GM18498 (cell line): ENCODE results near the gene ERLEC1.
"Not testable (repeated sequence)": the region's sequence is repeated elsewhere in the genome, so short reads cannot be mapped to it uniquely, and the experiment has no call there.

ENCODE experiments used
- ATAC-seq: cut with Tn5 transposase; IDR thresholded peaks from one replicate; pipeline ENCODE4 v1.9.1; 2021; ENCODE audit warnings: mild to moderate bottlenecking, moderate library complexity; ENCODE audit not compliant: unreplicated experiment

Gene ERLEC1

GRCh38 chr2:53829273-53829979, 42.6 kb downstream of the ERLEC1 start:
- no peak for ATAC-seq

GRCh38 chr2:53829980-53830290, 43.1 kb downstream of the ERLEC1 start:
- ATAC-seq, result not testable (repeated sequence)

GRCh38 chr2:53840580-53840979, 53.7 kb downstream of the ERLEC1 start:
- ATAC-seq, result no peak

GRCh38 chr2:53841651-53842050, 54.8 kb downstream of the ERLEC1 start:
- not testable (repeated sequence) for ATAC-seq

- no peak for ATAC-seq
These were observed 56.0 kb downstream of the ERLEC1 start for GRCh38 chr2:53842891-53843290.

GRCh38 chr2:53843595-53843994, 56.8 kb downstream of the ERLEC1 start:
- ATAC-seq, result no peak

GRCh38 chr2:53848062-53848461, 61.2 kb downstream of the ERLEC1 start:
- no peak for ATAC-seq

GRCh38 chr2:53851052-53851757, 64.4 kb downstream of the ERLEC1 start:
- ATAC-seq, result not testable (repeated sequence)

GRCh38 chr2:53852532-53852931, 65.7 kb downstream of the ERLEC1 start:
- ATAC-seq, result no peak

GRCh38 chr2:53854678-53855077, 67.8 kb downstream of the ERLEC1 start:
- ATAC-seq, result peak; percentile 53

GRCh38 chr2:53856272-53856671, 69.4 kb downstream of the ERLEC1 start:
- ATAC-seq, result no peak

GRCh38 chr2:53859206-53860181, 72.7 kb downstream of the ERLEC1 start, which contains the start of gene GPR75:
GPR75 (minus strand) TSS chr2:53859967; CDS start chr2:53854756, 5,211 bp downstream.
- no peak for ATAC-seq

GRCh38 chr2:53861824-53862223, 75.0 kb downstream of the ERLEC1 start:
- ATAC-seq, result no peak

GRCh38 chr2:53863538-53864227, 76.8 kb downstream of the ERLEC1 start:
- ATAC-seq, result no peak

- no peak for ATAC-seq
These were observed 78.4 kb downstream of the ERLEC1 start for GRCh38 chr2:53865264-53865663.

- ATAC-seq, result no peak
These were observed 79.1 kb downstream of the ERLEC1 start for GRCh38 chr2:53865962-53866361.

- no peak for ATAC-seq
These were observed 80.3 kb downstream of the ERLEC1 start for GRCh38 chr2:53867169-53867568.

- ATAC-seq, result no peak
These were observed 80.9 kb downstream of the ERLEC1 start for GRCh38 chr2:53867773-53868172.
